Fibroblast of lung (primary cell): ENCODE measurements around the gene PLA2G3. TPM values are rescaled to one million over a fixed set of nuclear protein-coding genes. Genes with fewer than 3 reads are reported as not detected.

Experiments
- DNase-seq, 2 donors: peaks; one replicate each; pipeline versions ENCODE4 v3.0.0 to v3.0.0-alpha.2; 2010; ENCODE audit warnings: low read depth in 2 of 2
- H2AFZ ChIP-seq: 2 replicates; pipeline ENCODE4 v1.5.1; 2012; ENCODE audit warnings: low read length, control low read depth, inconsistent platforms
- H3K27ac ChIP-seq: 2 replicates; pipeline ENCODE4 v1.5.1; 2011; ENCODE audit warnings: low read length, control low read depth; ENCODE audit not compliant: insufficient read depth
- H3K27me3 ChIP-seq: 2 replicates; pipeline ENCODE4 v1.5.1; 2011; ENCODE audit warnings: mild to moderate bottlenecking, low read length; ENCODE audit not compliant: control insufficient read depth, insufficient read depth
- H3K36me3 ChIP-seq: 2 replicates; pipeline ENCODE4 v1.5.1; 2011; ENCODE audit warnings: low read length; ENCODE audit not compliant: control insufficient read depth, insufficient read depth
- H3K4me1 ChIP-seq: 2 replicates; pipeline ENCODE4 v1.5.1; 2011; ENCODE audit warnings: low read length; ENCODE audit not compliant: control insufficient read depth, insufficient read depth; ENCODE audit errors: extremely low read depth
- H3K4me2 ChIP-seq: 2 replicates; pipeline ENCODE4 v1.5.1; 2011; ENCODE audit warnings: low read length, control low read depth; ENCODE audit not compliant: insufficient read depth; ENCODE audit errors: extremely low read depth
- H3K4me3 ChIP-seq, 4 experiments: fragments of 200-600 bp in 1 of 4; sonication (generic) in 1 of 4; replicated peaks in 1 of 4; 2 replicates each; pipeline ENCODE4 v1.5.1; 2011 to 2016; ENCODE audit warnings: low read length in 4 of 4, low read depth in 3 of 4, mild to moderate bottlenecking in 3 of 4, control low read depth in 2 of 4, inconsistent platforms in 1 of 4, mixed read lengths in 1 of 4; ENCODE audit not compliant: insufficient read depth in 1 of 4; ENCODE audit errors: control extremely low read depth in 1 of 4
- H3K79me2 ChIP-seq: 2 replicates; pipeline ENCODE4 v1.5.1; 2012; ENCODE audit warnings: mild to moderate bottlenecking, low read length, inconsistent platforms; ENCODE audit not compliant: control insufficient read depth, insufficient read depth
- H3K9ac ChIP-seq: 2 replicates; pipeline ENCODE4 v1.5.1; 2011; ENCODE audit warnings: mild to moderate bottlenecking, low read length, control low read depth; ENCODE audit not compliant: insufficient read depth
- H3K9me3 ChIP-seq: 2 replicates; pipeline ENCODE4 v1.5.1; 2012; ENCODE audit warnings: low read depth, low read length; ENCODE audit not compliant: control insufficient read depth, insufficient read depth
- H4K20me1 ChIP-seq: 2 replicates; pipeline ENCODE4 v1.5.1; 2011; ENCODE audit warnings: low read length; ENCODE audit not compliant: control insufficient read depth, insufficient read depth; ENCODE audit errors: extremely low read depth
- CTCF ChIP-seq, 2 donors: IDR thresholded peaks in 1 of 2; conservative IDR thresholded peaks in 1 of 2; 1 replicate in 1 of 2; 2 replicates in 1 of 2; pipeline ENCODE4 v1.5.1; 2011 to 2012; ENCODE audit warnings: low read length in 2 of 2, control low read depth in 1 of 2, inconsistent platforms in 1 of 2, low read depth in 1 of 2, mild to moderate bottlenecking in 1 of 2
- EZH2 ChIP-seq: IDR thresholded peaks from 2 replicates; pipeline ENCODE4 v1.5.1; 2012; ENCODE audit warnings: low read length, control low read depth, mild to moderate bottlenecking; ENCODE audit errors: missing control alignments
- polyA plus RNA-seq, 2 donors: library from polyadenylated mRNA; depleted of rRNA in 1 of 2; stranded (reverse) in 1 of 2; unstranded in 1 of 2; fragments of >200 nt; gene quantifications; 2 replicates each; pipeline ENCODE4 v1.2.1, GENCODE V29; 2011 to 2012; ENCODE audit warnings: missing spikeins in 1 of 2
- total RNA-seq: library from RNA; depleted of rRNA; stranded (reverse); fragments of >200 nt; gene quantifications from 2 replicates; pipeline ENCODE4 v1.2.1, GENCODE V29; 2014

PLA2G3 gene
- total and polyA plus RNA-seq, 2 donors (not counting 1 experiment from before 2014, with no cell fraction given), result 0.18 to 0.33 TPM

DNA sequence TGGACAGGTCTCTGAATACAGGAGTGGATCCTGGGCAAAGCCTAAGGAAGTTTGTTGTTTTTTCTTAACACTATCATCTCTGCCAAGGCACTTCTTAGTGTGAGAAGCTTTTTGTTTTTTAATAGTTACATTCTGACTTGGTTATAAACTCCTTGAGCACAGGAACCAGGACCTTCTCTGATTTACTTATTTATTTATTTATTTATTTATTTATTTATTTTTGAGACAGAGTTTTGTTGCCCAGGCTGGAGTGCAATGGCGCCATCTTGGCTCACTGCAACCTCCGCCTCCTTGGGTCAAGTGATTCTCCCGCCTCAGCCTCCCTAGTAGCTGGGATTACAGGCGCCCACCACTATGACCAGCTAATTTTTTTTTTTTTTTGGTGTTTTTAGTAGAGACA lies 30.7 kb upstream of the PLA2G3 start:
- Histone ChIP-seq H3K4me3 (no peak overlapping the region), H3K9ac (no peak overlapping the region), H4K20me1 (no peaks in the 10 kb centered on the region), H3K27me3 (no peaks in the 10 kb centered on the region), H2AFZ (no peak overlapping the region), H3K27ac (peak overlapping the region; percentile 44), H3K9me3 (no peaks in the 10 kb centered on the region), H3K79me2 (peaks cover 65% of the 10 kb centered on the region), H3K4me2 (no peak overlapping the region), H3K36me3 (no peaks in the 10 kb centered on the region), H3K4me1 (peaks cover 15% of the 10 kb centered on the region)
- TF ChIP-seq EZH2 (no peak), CTCF (conservative IDR thresholded peaks at IDR 0.05 in 1 of 2, IDR thresholded peaks at IDR 0.05 in 1 of 2; ENCODE audit: low read depth in 1 of 2, low read length in 2 of 2) (no peak)
- no peak for DNase-seq

DNA sequence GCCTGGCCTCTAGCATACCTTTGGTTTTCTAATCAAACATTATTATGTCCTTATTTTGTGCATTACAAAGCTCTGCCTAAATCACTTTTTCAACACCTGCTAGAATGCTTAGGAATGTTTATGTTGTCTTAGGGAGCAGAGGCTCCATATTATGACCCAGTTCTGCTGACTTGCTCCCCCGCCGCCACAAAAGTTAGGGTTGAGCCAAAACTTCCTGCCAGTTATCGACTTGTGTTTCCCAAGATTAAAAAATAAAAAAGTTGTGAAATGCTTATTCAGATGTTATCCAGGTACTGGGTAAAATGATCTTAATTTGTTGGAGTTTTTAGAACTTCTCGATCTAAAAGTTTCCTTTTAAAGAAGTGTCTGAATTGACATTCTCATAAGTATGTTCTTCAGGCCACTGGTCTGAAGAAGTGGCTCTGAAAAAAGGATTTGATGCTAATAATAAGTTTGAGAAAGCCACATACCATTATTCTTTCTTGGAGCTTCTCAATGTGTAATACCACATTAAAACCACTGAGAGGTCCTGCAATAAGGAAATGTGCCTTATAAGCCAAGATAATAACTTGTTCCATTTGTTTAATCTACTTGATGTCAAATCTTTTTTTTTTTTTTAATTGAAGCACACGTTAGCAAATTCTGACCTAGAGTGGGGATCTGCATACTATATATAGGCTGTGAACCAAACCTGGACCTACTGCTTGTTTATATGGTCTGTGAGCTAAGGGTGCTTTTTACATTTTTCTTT lies 21.9 kb upstream of the PLA2G3 start:
- no peak overlapping the region for H2AFZ ChIP-seq
- no peak overlapping the region for H3K9ac ChIP-seq
- H4K20me1 ChIP-seq, result no peaks in the 10 kb centered on the region
- peak in 1 of 2 donors; percentile 41 for DNase-seq
- no peak overlapping the region for H3K27ac ChIP-seq
- no peaks in the 10 kb centered on the region for H3K27me3 ChIP-seq
- H3K4me3 ChIP-seq, result peak overlapping the region in 1 of 4 experiments; percentile 80
- peak overlapping the region; percentile 72 for H3K4me2 ChIP-seq
- peaks cover 3% of the 10 kb centered on the region for H3K36me3 ChIP-seq
- H3K4me1 ChIP-seq, result peaks cover 3% of the 10 kb centered on the region
- peaks cover 40% of the 10 kb centered on the region for H3K79me2 ChIP-seq
- TF ChIP-seq EZH2, result no peak
- TF ChIP-seq CTCF (conservative IDR thresholded peaks at IDR 0.05 in 1 of 2, IDR thresholded peaks at IDR 0.05 in 1 of 2; ENCODE audit: low read depth in 1 of 2, low read length in 2 of 2), result no peak
- no peaks in the 10 kb centered on the region for H3K9me3 ChIP-seq

DNA sequence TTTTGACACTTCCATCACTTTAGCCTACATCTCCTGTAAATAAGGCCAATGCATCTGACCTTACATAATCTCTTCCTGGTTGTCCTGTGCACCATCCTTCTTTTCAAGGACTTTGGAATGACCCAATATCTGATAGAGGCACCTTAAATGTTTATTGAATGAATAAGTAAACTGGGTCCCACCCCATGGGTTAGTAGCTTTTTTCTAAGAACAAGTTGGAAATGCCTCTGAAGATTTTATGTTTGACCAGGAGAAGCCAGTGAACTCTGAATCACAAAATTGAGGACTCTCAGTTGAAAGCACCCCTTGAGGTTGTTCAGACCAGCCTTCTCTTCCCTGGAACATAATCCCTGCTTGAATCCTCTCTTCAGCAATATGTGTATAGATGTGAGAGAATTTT lies 21.1 kb upstream of the PLA2G3 start:
- Histone ChIP-seq H3K27ac (peak overlapping the region; percentile 93), H2AFZ (no peak overlapping the region), H4K20me1 (no peaks in the 10 kb centered on the region), H3K4me1 (peaks cover 3% of the 10 kb centered on the region), H3K36me3 (peaks cover 3% of the 10 kb centered on the region), H3K79me2 (peaks cover 38% of the 10 kb centered on the region), H3K27me3 (no peaks in the 10 kb centered on the region), H3K9ac (no peak overlapping the region), H3K4me3 (peak overlapping the region; percentile 80 to 98 (median 93)), H3K9me3 (no peaks in the 10 kb centered on the region), H3K4me2 (peak overlapping the region; percentile 85)
- TF ChIP-seq CTCF (conservative IDR thresholded peaks at IDR 0.05 in 1 of 2, IDR thresholded peaks at IDR 0.05 in 1 of 2; ENCODE audit: low read depth in 1 of 2, low read length in 2 of 2) (no peak), EZH2 (no peak)
- no peak for DNase-seq
